Activated T-cell treated with anti-CD3 and anti-CD28 coated beads for 48 hours (primary cell): ENCODE results near the gene SMAD5.

Experiments used
- DNase-seq: peaks from one replicate; pipeline ENCODE4 v3.0.0-alpha.2; 2020; ENCODE audit warnings: low read depth

SMAD5 gene

GRCh38 chr5:136198453-136198852 lies 65.8 kb downstream of the SMAD5 start:
- DNase-seq: no peak

- DNase-seq: no peak
Measured at GRCh38 chr5:136199408-136199807, 66.8 kb downstream of the SMAD5 start.

GRCh38 chr5:136200130-136200529 lies 67.5 kb downstream of the SMAD5 start:
- no peak for DNase-seq

GRCh38 chr5:136200761-136201160 lies 68.1 kb downstream of the SMAD5 start:
- no peak for DNase-seq

GRCh38 chr5:136201870-136202269 lies 69.2 kb downstream of the SMAD5 start:
- DNase-seq: no peak

- DNase-seq: no peak
Measured at GRCh38 chr5:136202469-136203205, 70.0 kb downstream of the SMAD5 start.

- no peak for DNase-seq
Measured at GRCh38 chr5:136203303-136203922, 70.8 kb downstream of the SMAD5 start.

GRCh38 chr5:136205061-136205702 lies 72.5 kb downstream of the SMAD5 start:
- DNase-seq: no peak

- DNase-seq: no peak
Measured at GRCh38 chr5:136205941-136206340, 73.3 kb downstream of the SMAD5 start.

- DNase-seq: no peak
Measured at GRCh38 chr5:136206361-136206760, 73.7 kb downstream of the SMAD5 start.

- DNase-seq: no peak
Measured at GRCh38 chr5:136207631-136208030, 75.0 kb downstream of the SMAD5 start.

- no peak for DNase-seq
Measured at GRCh38 chr5:136208916-136209315, 76.3 kb downstream of the SMAD5 start.

GRCh38 chr5:136209346-136209910 lies 76.8 kb downstream of the SMAD5 start:
- no peak for DNase-seq

- no peak for DNase-seq
Measured at GRCh38 chr5:136210259-136210658, 77.6 kb downstream of the SMAD5 start.

- no peak for DNase-seq
Measured at GRCh38 chr5:136211282-136212040, 78.8 kb downstream of the SMAD5 start.

- DNase-seq: peak; percentile 24
Measured at GRCh38 chr5:136212252-136212721, 79.6 kb downstream of the SMAD5 start.

GRCh38 chr5:136213919-136214493 lies 81.4 kb downstream of the SMAD5 start:
- no peak for DNase-seq

- no peak for DNase-seq
Measured at GRCh38 chr5:136215812-136216211, 83.2 kb downstream of the SMAD5 start.

- DNase-seq: no peak
Measured at GRCh38 chr5:136216230-136216629, 83.6 kb downstream of the SMAD5 start.

- DNase-seq: no peak
Measured at GRCh38 chr5:136221340-136221739, 88.7 kb downstream of the SMAD5 start.

- DNase-seq: no peak
Measured at GRCh38 chr5:136222580-136223235, 90.1 kb downstream of the SMAD5 start.
